HL-60/S4 treated with retinoic acid at 250 ng/mL for 4 days and 3 days (cell line): Measurements from ENCODE around the gene SLC22A3.
"Not testable (repeated sequence)": the region's sequence is repeated elsewhere in the genome, so short reads cannot be mapped to it uniquely, and the experiment has no call there.

Experiments
- in situ Hi-C: fragments of 300-500 bp; cut with MboI; formaldehyde crosslinking; loops from 2 replicates; pipeline ENCODE4 v1.7.0; 2022; ENCODE audit warnings: low sequenced_read_pairs

SLC22A3 gene

DNA sequence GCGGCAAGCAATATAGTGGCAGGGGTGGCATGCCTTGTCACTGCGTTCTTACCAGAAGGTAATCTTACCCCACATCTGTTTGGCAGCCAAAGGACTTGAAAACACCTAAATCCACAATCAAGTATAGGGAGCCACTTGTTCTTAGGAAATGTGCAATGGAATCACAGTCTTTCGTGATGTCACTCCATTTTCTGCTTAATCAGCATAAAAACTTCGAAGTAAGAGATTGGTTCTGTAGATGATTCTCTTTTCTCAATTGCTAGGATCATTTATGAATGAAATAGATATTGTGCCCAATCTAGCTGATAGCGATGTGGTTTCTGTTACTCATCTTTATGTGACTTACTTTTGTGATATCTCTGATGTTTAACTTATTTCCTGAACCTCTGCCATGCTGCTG, 89.0 kb downstream of the SLC22A3 start:
- in situ Hi-C loops, result no loop called here

DNA sequence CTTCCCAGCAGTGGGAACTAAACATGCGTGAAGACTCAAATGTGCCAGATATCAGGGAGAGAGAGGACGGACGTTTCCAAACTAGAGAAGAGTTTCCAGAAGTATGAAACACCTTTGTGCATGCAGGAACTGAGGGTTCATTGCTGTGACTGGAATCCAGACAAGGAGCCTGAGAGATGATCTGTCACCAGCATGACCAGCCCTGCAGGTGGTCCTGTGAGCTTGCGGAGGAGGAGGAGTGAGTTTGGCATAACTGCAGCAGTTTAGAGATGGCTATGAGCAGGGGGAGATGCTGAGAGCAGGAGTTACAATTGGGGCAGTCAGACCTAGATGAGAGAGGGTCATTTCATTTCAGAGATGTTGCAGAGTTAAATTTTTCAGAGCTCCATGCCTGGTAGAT, 89.6 kb downstream of the SLC22A3 start:
- in situ Hi-C loops, result no loop called here

DNA sequence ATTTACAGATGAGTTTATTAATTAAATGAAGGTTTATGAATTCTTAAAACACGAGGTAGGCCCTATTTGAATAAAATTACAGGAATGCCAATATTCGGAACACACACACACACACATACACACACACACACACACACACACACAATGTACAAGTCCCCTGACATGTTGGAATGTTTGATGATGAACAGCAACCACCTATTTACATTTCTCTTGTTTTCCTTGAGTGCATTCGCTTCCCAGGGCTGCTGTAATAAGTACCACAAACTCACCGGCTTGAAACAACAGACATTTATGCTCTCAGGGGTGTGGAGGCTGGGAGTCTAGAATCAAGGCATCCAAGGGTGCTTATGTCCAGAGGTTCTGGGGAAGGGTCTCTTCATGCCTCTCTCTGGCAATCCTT, 90.3 kb downstream of the SLC22A3 start:
- in situ Hi-C loops, result no loop called here

GRCh38 chr6:160439751-160440150, 91.6 kb downstream of the SLC22A3 start:
- in situ Hi-C loops, result no loop called here

DNA sequence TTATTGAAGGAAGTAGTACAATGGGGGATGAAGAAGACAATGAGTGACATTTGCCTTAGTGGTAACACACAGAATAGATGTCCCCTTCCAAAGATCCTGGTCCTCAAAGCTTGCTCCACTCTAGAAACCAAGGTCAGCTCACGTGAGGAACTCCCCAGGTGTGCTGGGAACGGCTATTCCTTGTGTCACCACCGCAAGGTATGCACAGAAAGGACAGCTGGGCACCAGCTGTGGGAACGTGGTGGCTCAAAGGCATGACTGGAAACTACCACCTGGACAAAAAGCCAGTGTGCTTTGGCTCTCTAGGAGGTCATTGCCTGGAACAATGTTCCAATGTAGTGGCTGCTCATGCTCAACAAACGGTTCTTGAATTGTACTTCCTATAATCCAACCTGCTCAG, 94.0 kb downstream of the SLC22A3 start:
- in situ Hi-C loops, result no loop called here

DNA sequence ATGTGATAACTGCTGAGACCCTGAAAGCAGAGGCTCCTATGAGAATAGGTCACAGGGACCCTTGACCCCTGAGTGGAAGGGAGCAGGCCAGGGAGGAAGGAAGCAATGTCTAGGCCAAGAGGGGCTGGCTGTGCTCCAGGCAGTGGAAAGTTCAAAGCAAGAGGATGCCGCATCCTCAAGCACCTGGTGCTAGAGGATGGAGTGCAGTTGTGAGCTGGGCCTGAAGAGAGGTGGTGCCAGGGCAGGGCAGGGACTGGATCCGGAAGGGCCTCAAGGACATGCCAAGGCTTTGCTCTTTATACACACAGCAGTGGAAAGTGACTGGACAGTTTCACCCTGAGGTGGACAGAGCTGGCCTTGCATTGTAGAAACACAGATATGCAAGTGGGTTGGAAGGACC, 97.0 kb downstream of the SLC22A3 start:
- in situ Hi-C loops, result no loop called here

- in situ Hi-C loops, result no loop called here
Measured at GRCh38 chr6:160447350-160447749, 99.2 kb downstream of the SLC22A3 start.

DNA sequence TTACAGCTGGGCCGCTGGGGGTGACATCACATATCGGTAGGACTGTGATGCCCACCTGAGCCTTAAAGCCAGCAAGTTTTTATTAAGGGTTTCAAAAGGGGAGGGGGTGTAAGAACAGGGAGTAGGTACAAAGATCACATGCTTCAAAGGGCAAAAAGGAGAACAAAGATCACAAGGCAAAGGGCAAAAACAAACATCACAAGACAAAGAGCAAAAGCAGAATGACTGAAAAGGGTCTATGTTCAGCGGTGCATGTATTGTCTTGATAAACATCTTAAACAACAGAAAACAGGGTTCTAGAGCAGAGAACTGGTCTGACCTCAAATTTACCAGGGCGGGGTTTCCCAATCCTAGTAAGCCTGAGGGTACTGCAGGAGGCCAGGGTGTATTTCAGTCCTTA, 101.6 kb downstream of the SLC22A3 start:
- in situ Hi-C loops, result loop anchor here (10.0 kb wide), 1 partner anchor 585 kb away; no protein-coding TSS in a partner anchor

GRCh38 chr6:160450849-160451248, 102.7 kb downstream of the SLC22A3 start:
- in situ Hi-C loops, result loop anchor here (10.0 kb wide), 1 partner anchor 586 kb away; no protein-coding TSS in a partner anchor

- in situ Hi-C loops, result loop anchor here (10.0 kb wide), 1 partner anchor 590 kb away; no protein-coding TSS in a partner anchor
Measured at GRCh38 chr6:160454303-160454702, 106.1 kb downstream of the SLC22A3 start.

GRCh38 chr6:160455081-160455480, 106.9 kb downstream of the SLC22A3 start:
- in situ Hi-C loops, result loop anchor here (10.0 kb wide), 1 partner anchor 590 kb away; no protein-coding TSS in a partner anchor

- in situ Hi-C loops, result loop anchor here (10.0 kb wide), 1 partner anchor 591 kb away; no protein-coding TSS in a partner anchor
Measured at GRCh38 chr6:160455541-160456213, 107.5 kb downstream of the SLC22A3 start.

DNA sequence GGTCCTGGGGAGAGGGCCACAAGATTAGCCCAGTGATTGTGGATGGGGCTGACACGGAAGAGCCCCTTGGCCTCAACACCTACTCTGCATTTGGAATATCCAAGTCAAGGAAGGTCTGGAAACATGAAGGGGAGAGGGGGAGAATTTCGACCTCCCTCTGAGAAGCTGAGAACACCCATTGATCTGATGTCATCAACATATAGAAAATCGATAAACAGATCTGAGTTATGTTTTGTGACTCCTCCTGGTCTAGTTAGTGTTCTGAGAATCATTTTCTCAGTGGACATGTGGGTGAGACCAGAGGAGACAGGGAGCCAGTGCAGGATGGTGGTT, 108.0 kb downstream of the SLC22A3 start:
- in situ Hi-C loops, result loop anchor here (10.0 kb wide), 1 partner anchor 591 kb away; no protein-coding TSS in a partner anchor

GRCh38 chr6:160457823-160458222, 109.6 kb downstream of the SLC22A3 start:
- in situ Hi-C loops, result loop anchor here (10.0 kb wide), 1 partner anchor 593 kb away; no protein-coding TSS in a partner anchor

GRCh38 chr6:160461641-160462040, 113.5 kb downstream of the SLC22A3 start:
- in situ Hi-C loops, result no loop called here

GRCh38 chr6:160462116-160462515, 113.9 kb downstream of the SLC22A3 start:
- in situ Hi-C loops, result no loop called here

- in situ Hi-C loops, result no loop called here
Measured at GRCh38 chr6:160462551-160463109, 114.5 kb downstream of the SLC22A3 start.

DNA sequence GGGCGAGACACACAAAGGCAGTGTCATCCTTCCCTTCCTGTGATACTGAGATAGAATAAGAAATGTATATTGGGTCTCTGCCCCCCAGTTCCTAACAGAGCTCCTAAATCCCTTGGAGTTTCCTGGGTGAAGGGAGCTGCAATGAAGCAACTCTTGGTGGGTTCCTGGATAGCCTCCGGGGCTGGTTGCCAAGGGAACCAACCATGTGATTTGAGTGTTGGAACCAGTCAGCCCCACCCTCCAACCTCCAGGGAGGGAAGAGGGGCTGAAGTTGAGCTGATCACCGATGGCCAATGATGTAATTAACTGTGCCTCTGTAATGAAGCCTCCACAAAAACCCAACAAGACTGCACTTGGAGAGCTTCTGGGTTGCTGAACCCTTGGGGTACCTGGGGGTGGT, 116.6 kb downstream of the SLC22A3 start:
- in situ Hi-C loops, result no loop called here

DNA sequence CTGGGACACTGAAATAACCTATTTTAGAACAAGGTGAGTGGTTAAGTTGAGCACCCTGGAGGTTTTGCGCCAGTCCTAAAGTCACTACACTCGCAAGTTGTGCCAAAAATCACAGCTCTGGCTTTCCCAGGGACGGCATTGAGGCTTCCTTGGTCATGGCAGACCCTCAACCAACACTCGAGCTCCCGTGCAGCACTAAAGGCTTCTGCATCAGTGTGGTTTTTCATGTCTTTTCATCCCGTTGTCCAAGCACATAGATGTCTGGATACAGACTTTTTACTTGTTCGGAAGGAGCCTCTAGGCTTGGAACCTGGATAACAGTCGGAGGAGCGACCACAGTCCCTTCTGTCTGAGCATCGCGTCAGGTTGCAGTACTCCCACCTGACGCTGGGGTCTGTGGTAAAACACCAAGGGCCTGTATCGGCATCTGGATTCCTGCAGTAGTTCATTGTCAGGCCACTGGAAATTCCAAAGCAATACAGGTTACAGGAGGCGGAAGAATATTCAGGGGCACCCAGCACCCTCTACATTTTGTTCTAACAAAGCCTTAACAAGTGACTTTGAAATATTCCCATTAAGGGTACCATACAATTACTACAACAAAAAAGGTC, 119.2 kb downstream of the SLC22A3 start:
- in situ Hi-C loops, result not testable (repeated sequence)

DNA sequence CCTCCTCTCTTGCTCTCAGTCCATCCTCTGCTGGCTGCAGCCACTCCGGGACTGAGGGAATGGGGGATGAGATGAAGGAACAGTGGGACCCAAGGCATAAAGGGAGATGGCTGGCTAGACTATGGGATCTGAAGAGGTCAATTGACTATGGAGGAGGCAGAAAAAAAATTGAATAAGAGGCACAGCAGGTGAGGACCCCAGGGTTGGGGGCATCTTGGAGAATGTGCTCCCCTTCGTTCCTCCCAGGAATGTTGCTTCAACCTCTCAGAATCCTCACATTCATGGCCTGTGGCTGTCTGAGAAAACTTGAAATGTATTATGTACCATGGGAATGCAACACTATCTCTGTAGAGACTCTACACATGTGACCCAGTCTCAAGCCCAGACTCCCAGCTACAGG, 121.0 kb downstream of the SLC22A3 start:
- in situ Hi-C loops, result no loop called here

GRCh38 chr6:160476056-160476455, 127.9 kb downstream of the SLC22A3 start:
- in situ Hi-C loops, result not testable (repeated sequence)

GRCh38 chr6:160477072-160477471, 128.9 kb downstream of the SLC22A3 start:
- in situ Hi-C loops, result not testable (repeated sequence)
